HuH-7.5 (cell line): Measurements from ENCODE around the gene SLC6A9.

ENCODE experiments used
- DNase-seq: peaks from one replicate; pipeline ENCODE4 v3.0.0; 2011; ENCODE audit warnings: low spot score

The SLC6A9 gene

GRCh38 chr1:44002165-44002564, 29.1 kb downstream of the SLC6A9 start:
- DNase-seq: no peak

GRCh38 chr1:44000122-44000665, 31.1 kb downstream of the SLC6A9 start:
- no peak for DNase-seq

GRCh38 chr1:43999455-43999854, 31.8 kb downstream of the SLC6A9 start:
- DNase-seq: no peak

- no peak for DNase-seq
Measured at GRCh38 chr1:43998000-43998378, 33.3 kb downstream of the SLC6A9 start.

- DNase-seq: no peak
Measured at GRCh38 chr1:43997295-43997999, 33.8 kb downstream of the SLC6A9 start.

- no peak for DNase-seq
Measured at GRCh38 chr1:43996733-43997115, 34.5 kb downstream of the SLC6A9 start.

- DNase-seq: no peak
Measured at GRCh38 chr1:43995984-43996732, 35.1 kb downstream of the SLC6A9 start.

- DNase-seq: peak; percentile 56
Measured at GRCh38 chr1:43994794-43995790, 36.2 kb downstream of the SLC6A9 start.

GRCh38 chr1:43994071-43994470, 37.2 kb downstream of the SLC6A9 start:
- no peak for DNase-seq

GRCh38 chr1:43993206-43993914, 37.9 kb downstream of the SLC6A9 start:
- DNase-seq: no peak

- no peak for DNase-seq
Measured at GRCh38 chr1:43992232-43992995, 38.8 kb downstream of the SLC6A9 start.

- DNase-seq: peak; percentile 84
Measured at GRCh38 chr1:43991476-43992231, 39.6 kb downstream of the SLC6A9 start, which contains the start of gene CCDC24. TSS of gene CCDC24 (plus strand) at chr1:43991599. CDS start at chr1:43991879, 280 bp downstream.

GRCh38 chr1:43991200-43991475, 40.1 kb downstream of the SLC6A9 start:
- DNase-seq: no peak

GRCh38 chr1:43990271-43991199, 40.7 kb downstream of the SLC6A9 start:
- DNase-seq: no peak

- no peak for DNase-seq
Measured at GRCh38 chr1:43987159-43987902, 43.9 kb downstream of the SLC6A9 start.

GRCh38 chr1:43986712-43987111, 44.5 kb downstream of the SLC6A9 start:
- no peak for DNase-seq

GRCh38 chr1:43985984-43986595, 45.2 kb downstream of the SLC6A9 start:
- DNase-seq: no peak

- DNase-seq: no peak
Measured at GRCh38 chr1:43984855-43985254, 46.4 kb downstream of the SLC6A9 start.
